Activated T-helper 1 cell treated with anti-CD3 and anti-CD28 coated beads, Interleukin-2, amount 50 U/mL, for 16 hours (primary cell): ENCODE results near the gene TTC13.

Experiments
- DNase-seq, 2 donors: peaks; one replicate each; pipeline ENCODE4 v3.0.0-alpha.2; 2020; ENCODE audit warnings: low read depth in 1 of 2, low spot score in 1 of 2

TTC13 gene

GRCh38 chr1:230877146-230877923 lies 101.3 kb downstream of the TTC13 start:
- no peak for DNase-seq

GRCh38 chr1:230876660-230877059 lies 102.0 kb downstream of the TTC13 start:
- no peak for DNase-seq

GRCh38 chr1:230875370-230875769 lies 103.3 kb downstream of the TTC13 start:
- DNase-seq, result no peak

GRCh38 chr1:230870916-230871315 lies 107.7 kb downstream of the TTC13 start:
- DNase-seq, result no peak

- no peak for DNase-seq
These were observed 109.2 kb downstream of the TTC13 start for GRCh38 chr1:230869500-230869899.

GRCh38 chr1:230868736-230869385 lies 109.8 kb downstream of the TTC13 start:
- DNase-seq, result no peak

GRCh38 chr1:230867903-230868735 lies 110.5 kb downstream of the TTC13 start, which contains the start of gene C1orf198:
Gene C1orf198, minus strand, starts transcription at chr1:230868521. Its CDS starts 9 bp downstream, at chr1:230868512.
- peak; percentile 62 to 69 for DNase-seq

GRCh38 chr1:230867101-230867902 lies 111.4 kb downstream of the TTC13 start:
- no peak for DNase-seq

GRCh38 chr1:230866171-230867070 lies 112.2 kb downstream of the TTC13 start:
- no peak for DNase-seq

- DNase-seq, result no peak
These were observed 113.4 kb downstream of the TTC13 start for GRCh38 chr1:230865062-230865817.

- no peak for DNase-seq
These were observed 114.2 kb downstream of the TTC13 start for GRCh38 chr1:230864441-230864840.

- no peak for DNase-seq
These were observed 115.2 kb downstream of the TTC13 start for GRCh38 chr1:230863449-230863848.

GRCh38 chr1:230861970-230862595 lies 116.6 kb downstream of the TTC13 start:
- DNase-seq, result no peak

GRCh38 chr1:230861489-230861888 lies 117.2 kb downstream of the TTC13 start:
- DNase-seq, result no peak

GRCh38 chr1:230860617-230861384 lies 117.9 kb downstream of the TTC13 start:
- DNase-seq, result no peak

- DNase-seq, result no peak
These were observed 119.5 kb downstream of the TTC13 start for GRCh38 chr1:230858918-230859729.

- no peak for DNase-seq
These were observed 120.3 kb downstream of the TTC13 start for GRCh38 chr1:230858236-230858820.
